GM19324 (cell line): ENCODE data around the gene FOLR2.

Experiments
- ATAC-seq: cut with Tn5 transposase; IDR thresholded peaks from one replicate; pipeline ENCODE4 v1.9.1; 2021; ENCODE audit warnings: mild to moderate bottlenecking, moderate library complexity; ENCODE audit not compliant: unreplicated experiment, low FRiP score

Gene FOLR2

DNA sequence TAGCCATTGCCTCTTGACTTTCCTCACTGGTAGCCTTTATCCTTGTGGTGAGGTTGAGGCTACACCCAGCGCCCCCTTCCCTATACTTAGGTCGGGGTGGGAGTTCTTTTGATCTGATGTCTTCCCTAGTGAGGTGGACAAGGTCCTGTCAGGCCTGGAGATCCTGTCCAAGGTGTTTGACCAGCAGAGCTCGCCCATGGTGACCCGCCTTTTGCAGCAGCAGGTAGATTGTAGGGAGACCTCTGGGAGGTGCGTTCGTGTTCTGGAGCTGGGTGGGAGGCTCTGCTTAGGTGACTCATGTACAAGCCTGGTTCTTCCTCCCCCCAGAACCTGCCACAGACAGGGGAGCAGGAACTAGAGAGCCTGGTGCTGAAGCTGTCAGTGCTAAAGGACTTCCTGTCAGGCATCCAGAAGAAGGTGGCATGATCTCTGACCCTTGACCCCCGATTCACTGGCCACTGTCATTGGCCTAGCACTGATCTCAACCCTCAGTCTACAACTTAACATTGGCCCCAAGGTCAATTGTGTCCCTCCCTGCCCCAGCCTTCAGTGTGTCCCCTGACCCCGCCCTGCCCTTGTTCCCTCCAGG lies 12.8 kb downstream of the FOLR2 start:
- ATAC-seq = no peak

DNA sequence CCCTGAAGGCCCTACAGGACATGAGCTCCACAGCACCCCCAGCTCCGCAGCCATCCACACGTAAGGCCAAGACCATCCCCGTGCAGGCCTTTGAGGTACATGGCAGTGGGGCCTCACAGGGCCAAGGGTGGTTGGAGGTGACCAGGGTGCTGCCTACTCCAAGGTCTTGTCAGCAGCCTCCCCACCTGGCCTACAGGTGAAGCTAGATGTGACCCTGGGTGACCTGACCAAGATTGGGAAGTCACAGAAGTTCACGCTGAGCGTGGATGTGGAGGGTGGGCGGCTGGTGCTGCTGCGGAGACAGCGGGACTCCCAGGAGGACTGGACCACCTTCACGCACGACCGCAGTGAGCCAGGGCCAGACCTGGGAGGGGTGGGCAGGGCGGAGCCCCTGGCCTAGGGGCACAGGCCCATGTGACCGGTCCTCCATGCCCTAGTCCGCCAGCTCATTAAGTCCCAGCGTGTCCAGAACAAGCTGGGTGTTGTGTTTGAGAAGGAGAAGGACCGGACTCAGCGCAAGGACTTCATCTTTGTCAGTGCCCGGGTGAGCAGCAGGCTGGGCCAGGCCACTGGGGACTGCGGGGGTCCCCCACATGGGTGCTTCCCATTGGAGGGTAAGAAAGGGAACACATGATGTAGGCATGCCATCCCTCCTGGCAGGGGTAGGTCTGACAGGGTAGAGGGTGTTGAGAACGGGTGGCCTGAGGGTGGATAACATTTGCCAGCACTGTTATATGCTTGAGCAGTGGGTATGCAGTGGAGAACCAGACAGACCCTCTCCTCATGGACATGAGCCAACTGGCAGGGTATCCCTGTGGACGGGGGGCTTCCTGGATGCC lies 13.6 kb downstream of the FOLR2 start:
- ATAC-seq = no peak

DNA sequence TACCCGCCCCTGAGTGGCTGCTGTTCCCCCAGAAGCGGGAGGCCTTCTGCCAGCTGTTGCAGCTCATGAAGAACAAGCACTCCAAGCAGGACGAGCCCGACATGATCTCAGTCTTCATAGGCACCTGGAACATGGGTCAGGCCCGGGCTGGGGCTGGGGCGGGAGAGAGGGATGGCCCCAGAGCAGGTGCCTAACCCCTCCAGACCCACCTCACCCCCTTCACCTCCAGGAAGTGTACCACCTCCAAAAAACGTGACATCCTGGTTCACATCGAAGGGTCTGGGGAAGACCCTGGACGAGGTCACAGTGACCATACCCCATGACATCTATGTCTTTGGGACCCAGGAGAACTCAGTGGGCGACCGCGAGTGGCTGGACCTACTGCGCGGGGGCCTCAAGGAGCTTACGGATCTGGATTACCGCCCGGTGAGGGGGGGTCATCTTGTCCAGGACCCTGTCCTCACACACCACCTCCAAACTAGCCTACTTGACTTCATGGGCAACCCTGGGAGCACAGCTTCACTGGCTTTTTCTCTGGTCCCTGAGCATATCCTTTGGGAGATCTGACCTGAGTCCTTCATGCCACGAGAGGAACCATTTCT lies 14.3 kb downstream of the FOLR2 start:
- no peak for ATAC-seq

DNA sequence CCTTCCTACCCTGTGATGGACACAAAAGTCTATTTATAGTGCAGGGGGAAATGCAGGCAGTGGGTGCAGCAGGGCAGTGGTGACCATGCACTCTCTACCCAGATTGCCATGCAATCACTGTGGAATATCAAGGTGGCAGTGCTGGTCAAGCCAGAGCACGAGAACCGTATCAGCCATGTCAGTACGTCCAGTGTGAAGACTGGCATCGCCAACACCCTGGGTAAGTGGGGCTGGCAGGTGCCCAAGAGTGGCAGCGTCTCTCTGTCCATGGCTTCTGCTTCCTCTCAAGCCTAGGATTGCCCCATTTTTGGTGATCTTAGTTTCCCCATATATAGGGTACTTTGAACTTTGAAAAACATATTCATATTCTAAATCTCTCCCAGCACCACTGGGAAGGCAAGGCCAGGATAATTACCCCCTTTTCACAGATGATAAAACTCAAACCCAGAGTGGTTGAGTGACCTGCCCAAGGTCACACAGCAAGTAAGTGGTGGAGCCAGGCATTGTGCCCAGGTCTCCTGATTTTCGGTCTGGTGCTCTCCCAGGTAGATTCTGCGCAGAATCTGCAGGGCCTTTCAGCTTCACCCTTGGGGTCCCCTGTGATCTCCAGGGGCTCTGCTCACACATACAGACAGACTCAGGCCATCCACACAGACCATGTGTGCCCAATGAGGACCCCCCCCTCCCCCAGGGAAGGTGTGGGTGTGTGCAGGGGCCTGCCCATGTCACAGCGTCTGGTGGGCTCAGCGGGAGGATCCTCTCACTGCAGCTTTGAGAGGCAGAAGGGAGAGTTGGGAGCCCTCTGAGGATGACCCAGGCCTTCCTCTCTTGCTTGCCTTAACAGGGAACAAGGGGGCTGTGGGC lies 15.0 kb downstream of the FOLR2 start:
- ATAC-seq = no peak

DNA sequence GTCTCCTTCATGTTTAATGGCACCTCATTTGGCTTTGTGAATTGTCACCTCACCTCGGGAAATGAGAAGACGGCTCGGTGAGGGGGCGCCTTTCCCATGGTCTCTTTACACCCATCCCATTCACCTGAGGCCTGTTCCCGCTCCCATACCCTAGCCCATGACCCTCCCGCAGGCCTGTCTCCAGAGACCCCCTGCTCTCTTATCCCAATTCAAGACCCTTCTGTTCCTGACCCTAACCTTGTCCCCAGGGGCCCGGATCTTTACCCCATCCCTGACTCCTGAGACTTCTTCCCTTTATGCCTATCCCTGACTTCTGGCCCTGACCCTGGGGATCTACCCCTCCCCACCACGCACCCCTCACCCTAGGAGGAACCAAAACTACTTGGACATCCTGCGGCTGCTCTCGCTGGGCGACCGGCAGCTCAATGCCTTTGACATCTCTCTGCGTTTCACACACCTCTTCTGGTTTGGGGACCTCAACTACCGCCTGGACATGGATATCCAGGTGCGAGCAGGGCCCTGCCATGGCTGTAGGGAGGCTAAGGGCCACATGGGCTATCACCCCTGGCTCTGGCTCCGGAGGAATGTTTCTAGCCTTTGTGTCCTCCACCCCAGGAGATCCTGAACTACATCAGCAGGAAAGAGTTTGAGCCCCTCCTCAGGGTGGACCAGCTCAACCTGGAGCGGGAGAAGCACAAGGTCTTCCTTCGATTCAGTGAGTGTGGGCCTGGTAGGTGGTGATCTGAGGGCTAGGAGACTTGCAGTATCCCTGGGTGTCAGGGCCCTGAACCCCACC lies 15.9 kb downstream of the FOLR2 start:
- ATAC-seq = no peak

DNA sequence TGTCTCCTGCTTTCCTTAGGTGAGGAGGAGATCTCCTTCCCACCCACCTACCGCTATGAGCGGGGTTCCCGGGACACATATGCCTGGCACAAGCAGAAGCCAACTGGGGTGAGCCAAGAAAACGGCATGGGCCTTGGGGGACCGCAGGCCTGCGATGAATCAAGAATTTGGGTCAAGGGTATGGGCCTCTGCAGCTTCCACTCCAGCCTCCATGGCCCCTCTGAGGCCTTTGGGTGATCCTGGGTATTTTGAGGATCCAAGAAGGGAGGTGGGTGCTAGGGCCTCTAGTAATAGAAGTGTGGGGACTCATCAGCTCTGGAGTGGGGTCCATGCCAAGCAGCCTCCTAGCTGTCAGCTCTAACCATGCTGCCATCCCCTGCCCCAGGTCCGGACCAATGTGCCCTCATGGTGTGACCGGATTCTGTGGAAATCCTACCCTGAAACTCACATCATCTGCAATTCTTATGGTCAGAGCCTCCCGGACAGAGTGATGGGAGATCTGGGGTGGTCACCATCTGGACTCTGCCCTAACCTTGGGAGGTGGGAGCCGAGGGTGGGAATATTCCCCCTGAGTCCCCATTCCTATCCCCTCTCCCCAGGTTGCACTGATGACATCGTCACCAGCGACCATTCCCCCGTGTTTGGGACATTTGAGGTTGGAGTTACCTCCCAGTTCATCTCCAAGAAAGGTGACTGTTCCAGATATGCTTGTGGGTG lies 16.6 kb downstream of the FOLR2 start:
- no peak for ATAC-seq

DNA sequence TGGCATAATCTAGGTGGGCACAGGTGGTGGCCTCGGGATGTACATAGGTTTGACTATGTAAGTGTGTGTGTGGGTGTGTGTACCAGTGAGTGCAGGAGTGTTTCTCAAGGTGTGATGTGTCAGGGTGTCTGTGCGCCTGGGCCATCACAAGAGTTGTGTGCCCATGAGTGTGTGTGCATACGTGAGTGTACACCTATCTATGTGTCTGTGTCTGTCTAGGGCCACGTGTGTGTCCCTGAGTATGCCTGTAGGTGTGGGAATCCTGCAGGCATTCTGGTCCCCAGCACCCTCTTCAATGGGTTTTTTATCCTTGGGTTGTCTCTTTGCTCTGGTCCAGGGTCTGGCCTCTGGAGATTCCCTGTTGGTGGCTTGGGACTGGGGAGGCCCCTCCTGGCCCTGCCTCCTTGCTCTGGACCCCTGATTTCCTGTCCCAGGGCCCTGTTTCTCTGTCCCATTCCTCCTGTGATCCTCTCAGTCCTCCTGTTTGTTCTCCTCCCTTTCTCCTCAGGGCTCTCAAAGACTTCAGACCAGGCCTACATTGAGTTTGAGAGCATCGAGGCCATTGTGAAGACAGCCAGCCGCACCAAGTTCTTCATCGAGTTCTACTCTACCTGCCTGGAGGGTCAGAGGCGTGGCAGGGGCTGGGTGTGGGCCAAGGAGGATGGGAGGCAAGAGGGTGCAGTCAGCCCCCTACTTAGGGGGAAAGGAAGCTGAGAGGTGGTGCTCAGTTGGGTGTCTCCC lies 17.3 kb downstream of the FOLR2 start:
- ATAC-seq = no peak

DNA sequence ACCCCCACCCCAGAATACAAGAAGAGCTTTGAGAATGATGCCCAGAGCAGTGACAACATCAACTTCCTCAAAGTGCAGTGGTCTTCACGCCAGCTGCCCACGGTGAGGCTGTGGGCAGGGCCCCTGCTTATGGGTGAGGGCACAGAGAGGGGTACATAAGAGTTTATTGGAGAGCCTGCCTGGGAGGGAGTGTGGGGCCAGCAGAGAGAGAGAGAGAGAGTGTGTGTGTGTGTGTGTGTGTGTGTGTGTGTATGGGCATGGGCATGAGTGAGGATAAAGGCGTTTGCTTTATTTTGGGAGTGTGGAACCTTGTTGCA lies 17.9 kb downstream of the FOLR2 start:
- ATAC-seq = no peak

DNA sequence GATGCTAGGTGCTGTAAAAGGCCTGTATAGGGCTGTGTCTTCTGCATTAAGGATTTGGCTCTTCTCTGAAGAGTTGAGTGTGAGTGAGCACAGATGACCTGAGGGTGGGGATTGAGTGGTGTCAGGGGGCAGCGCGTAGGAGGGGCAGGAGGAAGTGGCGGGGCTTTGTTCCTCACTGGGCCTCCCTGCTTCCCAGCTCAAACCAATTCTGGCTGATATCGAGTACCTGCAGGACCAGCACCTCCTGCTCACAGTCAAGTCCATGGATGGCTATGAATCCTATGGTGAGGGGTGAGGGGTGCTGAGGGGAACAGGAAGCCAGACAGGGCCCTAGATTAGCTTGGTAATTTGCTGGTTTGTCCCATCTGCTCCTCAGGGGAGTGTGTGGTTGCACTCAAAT lies 18.3 kb downstream of the FOLR2 start:
- no peak for ATAC-seq

DNA sequence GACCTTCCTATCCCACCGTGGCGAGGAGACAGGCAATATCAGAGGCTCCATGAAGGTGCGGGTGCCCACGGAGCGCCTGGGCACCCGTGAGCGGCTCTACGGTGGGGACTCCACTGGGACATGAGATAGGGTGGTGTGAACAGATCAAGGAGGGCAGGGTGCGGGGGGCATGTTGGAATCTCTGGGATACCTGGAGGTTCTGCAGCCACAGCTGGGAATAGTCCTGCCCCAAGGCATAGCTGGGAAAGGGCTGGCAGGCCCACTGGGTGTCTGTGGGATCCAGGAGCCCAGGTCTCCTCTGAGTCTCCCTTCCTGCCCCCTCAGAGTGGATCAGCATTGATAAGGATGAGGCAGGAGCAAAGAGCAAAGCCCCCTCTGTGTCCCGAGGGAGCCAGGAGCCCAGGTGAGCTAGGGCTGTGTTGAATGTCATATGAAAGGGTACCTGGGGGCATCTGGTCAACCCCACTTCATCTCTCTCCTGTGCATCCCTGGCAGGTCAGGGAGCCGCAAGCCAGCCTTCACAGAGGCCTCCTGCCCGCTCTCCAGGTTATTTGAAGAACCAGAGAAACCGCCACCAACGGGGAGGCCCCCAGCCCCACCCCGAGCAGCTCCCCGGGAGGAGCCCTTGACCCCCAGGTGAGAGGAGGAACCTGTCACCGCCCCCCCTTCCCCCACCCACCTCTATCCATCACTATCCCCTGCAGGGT lies 18.9 kb downstream of the FOLR2 start:
- no peak for ATAC-seq

DNA sequence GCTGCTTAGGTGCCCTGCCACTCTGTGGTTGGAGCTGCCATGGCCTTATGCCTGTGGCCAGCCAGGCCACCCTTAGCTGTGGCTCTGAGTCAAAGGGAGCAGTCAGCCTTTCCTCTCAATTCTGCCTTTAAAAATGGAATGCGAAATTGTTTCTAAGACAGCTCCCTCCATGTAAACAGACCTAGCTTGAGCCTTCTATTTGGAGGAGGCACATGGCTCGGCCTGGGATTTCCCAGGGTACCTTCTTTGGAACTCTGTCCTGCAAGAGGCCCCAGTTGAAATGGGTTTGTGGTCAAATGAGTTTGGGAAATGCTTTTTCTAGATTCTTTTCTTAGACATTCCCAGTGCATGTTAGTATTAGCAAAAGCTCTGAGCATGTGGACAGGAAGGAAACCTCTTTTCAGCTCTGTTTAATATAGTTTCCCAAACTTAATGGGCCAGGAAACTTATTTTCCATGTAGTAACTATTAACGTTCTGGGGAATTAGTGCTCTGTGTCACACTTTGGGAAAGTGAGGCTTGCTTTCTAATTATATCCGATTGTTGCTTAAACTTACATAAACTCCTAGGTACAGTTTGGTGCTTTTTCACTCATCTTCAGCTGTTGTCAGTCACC lies 19.6 kb downstream of the FOLR2 start:
- no peak for ATAC-seq

DNA sequence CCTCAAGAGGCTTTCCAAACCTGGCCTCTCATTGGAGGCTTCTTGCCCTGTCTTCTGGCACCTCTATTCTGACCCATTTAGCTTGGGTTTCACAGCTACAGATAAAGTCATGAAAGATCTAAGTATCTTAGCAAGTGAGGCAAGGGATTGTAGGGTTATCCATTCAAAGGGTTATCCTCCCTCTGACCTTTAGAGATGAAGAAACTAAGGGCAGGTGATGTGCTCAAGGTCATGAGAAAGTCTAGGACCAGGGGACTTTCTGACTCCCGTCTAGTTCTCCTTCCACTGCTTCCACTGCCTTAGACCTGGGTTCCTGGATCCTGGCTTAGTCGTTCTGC lies 20.1 kb downstream of the FOLR2 start:
- ATAC-seq = no peak

DNA sequence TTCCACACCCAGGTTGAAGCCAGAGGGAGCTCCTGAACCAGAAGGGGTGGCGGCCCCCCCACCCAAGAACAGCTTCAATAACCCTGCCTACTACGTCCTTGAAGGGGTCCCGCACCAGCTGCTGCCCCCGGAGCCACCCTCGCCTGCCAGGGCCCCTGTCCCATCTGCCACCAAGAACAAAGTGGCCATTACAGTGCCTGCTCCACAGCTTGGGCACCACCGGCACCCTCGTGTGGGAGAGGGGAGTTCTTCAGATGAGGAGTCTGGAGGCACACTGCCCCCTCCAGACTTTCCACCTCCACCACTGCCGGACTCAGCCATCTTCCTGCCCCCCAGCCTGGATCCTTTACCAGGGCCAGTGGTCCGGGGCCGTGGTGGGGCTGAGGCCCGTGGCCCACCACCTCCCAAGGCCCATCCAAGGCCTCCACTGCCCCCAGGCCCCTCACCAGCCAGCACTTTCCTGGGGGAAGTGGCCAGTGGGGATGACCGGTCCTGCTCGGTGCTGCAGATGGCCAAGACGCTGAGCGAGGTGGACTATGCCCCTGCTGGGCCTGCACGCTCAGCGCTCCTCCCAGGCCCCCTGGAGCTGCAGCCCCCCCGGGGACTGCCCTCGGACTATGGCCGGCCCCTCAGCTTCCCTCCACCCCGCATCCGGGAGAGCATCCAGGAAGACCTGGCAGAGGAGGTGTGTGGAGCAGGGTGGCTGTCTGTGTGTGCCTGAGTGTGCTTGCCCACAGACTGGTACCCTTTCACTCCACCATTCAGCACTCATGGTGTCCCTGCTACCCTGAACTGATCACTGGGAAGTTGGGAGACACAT lies 20.7 kb downstream of the FOLR2 start:
- ATAC-seq = no peak

DNA sequence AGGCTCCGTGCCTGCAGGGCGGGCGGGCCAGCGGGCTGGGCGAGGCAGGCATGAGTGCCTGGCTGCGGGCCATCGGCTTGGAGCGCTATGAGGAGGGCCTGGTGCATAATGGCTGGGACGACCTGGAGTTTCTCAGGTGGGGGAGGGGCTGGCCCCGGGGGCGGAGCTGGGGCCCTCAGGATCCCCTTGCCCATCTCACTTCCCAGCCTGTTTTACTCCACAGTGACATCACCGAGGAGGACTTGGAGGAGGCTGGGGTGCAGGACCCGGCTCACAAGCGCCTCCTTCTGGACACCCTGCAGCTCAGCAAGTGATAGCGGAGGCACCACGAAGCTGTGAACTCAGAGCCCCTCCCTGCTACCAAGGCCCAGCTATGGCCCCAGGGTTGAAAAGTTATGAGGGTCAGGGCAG lies 21.5 kb downstream of the FOLR2 start:
- no peak for ATAC-seq

DNA sequence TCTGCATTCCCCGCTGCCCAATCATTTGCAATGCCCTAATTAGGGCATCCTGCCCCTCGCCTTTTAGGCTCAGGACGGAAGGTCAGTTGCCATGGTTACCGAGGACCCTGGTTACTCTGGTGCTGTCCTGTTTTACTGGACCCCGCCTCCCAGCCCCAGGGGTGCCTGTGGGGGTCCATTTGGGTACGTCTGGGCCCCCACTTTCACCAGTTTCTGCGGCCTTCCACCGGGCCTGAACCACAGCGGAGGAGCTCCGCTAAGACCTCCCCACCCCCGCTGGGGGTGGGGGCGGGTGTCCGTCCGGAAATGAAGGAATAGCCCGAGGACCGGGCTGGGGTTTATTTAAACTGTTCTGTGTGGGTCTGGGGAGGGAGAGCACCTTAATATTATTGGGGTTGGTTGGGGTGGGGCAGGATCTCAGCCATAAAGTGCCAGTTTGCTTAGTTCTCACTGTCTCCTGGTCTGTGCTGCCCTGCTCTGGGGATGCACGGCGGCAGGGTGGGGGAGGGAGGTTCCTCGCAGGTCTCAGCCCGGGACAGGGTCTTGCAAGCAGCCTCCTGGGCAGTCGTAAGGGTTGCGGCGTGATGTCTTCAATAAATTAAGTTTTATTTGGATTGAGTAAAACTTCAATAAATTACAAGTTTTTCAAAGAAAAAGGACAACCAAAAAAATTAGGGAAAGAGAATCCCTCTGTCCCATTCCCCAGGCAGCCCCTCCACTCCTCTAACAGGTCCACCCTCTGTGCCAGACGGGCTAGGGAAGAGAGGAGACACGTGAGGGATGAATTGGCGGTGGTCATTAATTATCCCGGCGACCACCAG lies 22.1 kb downstream of the FOLR2 start:
- no peak for ATAC-seq

DNA sequence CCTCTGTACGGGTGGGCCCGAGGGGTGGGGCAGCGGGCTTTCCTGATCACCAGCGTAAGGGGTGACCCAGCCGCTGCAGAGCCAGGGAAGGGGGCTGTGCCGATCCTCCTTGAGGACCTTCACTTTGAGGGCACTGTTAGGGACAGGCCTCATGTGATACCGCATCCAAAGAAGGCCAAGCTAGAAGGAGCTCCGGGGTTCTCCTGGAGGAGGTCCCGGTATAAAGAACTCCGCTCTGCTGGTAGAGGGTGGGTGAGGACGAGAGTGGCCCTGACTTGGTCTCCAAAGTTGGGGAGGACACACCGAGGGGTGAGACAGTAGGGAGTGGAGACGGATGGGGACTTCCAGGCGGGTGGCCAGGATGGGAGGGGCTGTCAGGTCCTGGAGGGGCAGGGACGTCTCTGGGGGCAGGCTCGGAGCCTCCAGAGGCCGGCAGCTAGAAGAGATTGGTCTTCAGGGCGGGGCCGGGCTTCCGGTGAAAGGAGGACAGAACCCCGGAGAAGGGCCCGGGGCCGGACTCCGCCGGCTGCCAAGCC lies 22.8 kb downstream of the FOLR2 start:
- no peak for ATAC-seq
